GM12878 (cell line): Measurements from ENCODE around the gene LIPM. TPM values are rescaled to one million over a fixed set of nuclear protein-coding genes. Genes with fewer than 3 reads are reported as not detected.

Experiments
- ATAC-seq: fragments of 200-7000 bp; cut with Tn5 transposase; 3 replicates; pipeline ENCODE4 v1.9.1; 2020; ENCODE audit warnings: mild to moderate bottlenecking, moderate library complexity
- BruUV-seq: library from RNA; stranded (reverse); fragments of 400-500 nt; replicated peaks from 2 replicates; lab custom pipeline; 2021; lab: Mats Ljungman, UMichigan
- CTCF ChIA-PET: fragments of 300-600 bp; sonication (Branson Sonifier 250); formaldehyde crosslinking; extraction: SDS; loops from one replicate; lab custom pipeline; 2021; ENCODE audit warnings: inconsistent platforms; lab: Yijun Ruan, JAX
- POLR2A ChIA-PET: fragments of 350-600 bp; formaldehyde crosslinking; extraction: SDS; loops from one replicate; lab custom pipeline; 2021; ENCODE audit warnings: inconsistent platforms; lab: Charles Lee
- RAD21 ChIA-PET: fragments of 300-600 bp; sonication (Branson Sonifier 250); formaldehyde crosslinking; loops from one replicate; lab custom pipeline; 2023; ENCODE audit warnings: antibody characterized with exemption; ENCODE audit not compliant: unreplicated experiment; lab: Charles Lee
- SMC1A ChIA-PET: fragments of 300-600 bp; sonication (Branson Sonifier 250); formaldehyde crosslinking; loops from one replicate; lab custom pipeline; 2023; ENCODE audit not compliant: unreplicated experiment, uncharacterized antibody; lab: Charles Lee
- DNase-seq: peaks from one replicate; pipeline ENCODE4 v3.0.0-alpha.2; 2011; ENCODE audit warnings: low read depth, low spot score
- FAIRE-seq: peaks from 3 replicates; lab custom pipeline; 2011; peaks lifted over from hg19 to GRCh38; lab: Jason Lieb, UNC
- H2AFZ ChIP-seq: 2 replicates; pipeline ENCODE4 v1.6.0; 2011; ENCODE audit warnings: low read depth, low read length, control low read depth; ENCODE audit not compliant: control insufficient read depth
- H3K27ac ChIP-seq: 2 replicates; pipeline ENCODE4 v1.5.1; 2011; ENCODE audit warnings: control low read depth; ENCODE audit not compliant: control insufficient read depth, insufficient read depth
- H3K27me3 ChIP-seq, 2 experiments: replicated peaks in 1 of 2; 2 replicates each; pipeline versions ENCODE4 v1.6.0 to v1.6.1; 2011; ENCODE audit warnings: low read length in 1 of 2; ENCODE audit not compliant: control insufficient read depth in 2 of 2, insufficient read depth in 2 of 2
- H3K36me3 ChIP-seq, 2 experiments: 2 replicates each; pipeline ENCODE4 v1.5.1; 2011; ENCODE audit warnings: low read length in 1 of 2; ENCODE audit not compliant: control insufficient read depth in 2 of 2, insufficient read depth in 2 of 2
- H3K4me1 ChIP-seq: 2 replicates; pipeline ENCODE4 v1.6.1; 2011; ENCODE audit warnings: mild to moderate bottlenecking, low read length, moderate library complexity, mixed read lengths; ENCODE audit not compliant: control insufficient read depth, insufficient read depth
- H3K4me2 ChIP-seq: 2 replicates; pipeline ENCODE4 v1.6.0; 2011; ENCODE audit warnings: control low read depth; ENCODE audit not compliant: control insufficient read depth, insufficient read depth
- H3K4me3 ChIP-seq: fragments of 200-600 bp; sonication (generic); 2 replicates; pipeline ENCODE4 v1.5.1; 2016
- H3K79me2 ChIP-seq: 2 replicates; pipeline ENCODE4 v1.6.0; 2011; ENCODE audit warnings: low read length; ENCODE audit not compliant: control insufficient read depth, insufficient read depth
- H3K9ac ChIP-seq: 2 replicates; pipeline ENCODE4 v1.8.0; 2011; ENCODE audit warnings: low read length, control low read depth, mixed read lengths; ENCODE audit not compliant: control insufficient read depth, insufficient read depth
- H3K9me3 ChIP-seq: replicated peaks from 3 replicates; pipeline ENCODE4 v1.5.1; 2011; ENCODE audit warnings: mild to moderate bottlenecking, low read length; ENCODE audit not compliant: control insufficient read depth, insufficient read depth
- H4K20me1 ChIP-seq: 2 replicates; pipeline ENCODE4 v1.6.0; 2011; ENCODE audit not compliant: control insufficient read depth, insufficient read depth
- CREB1 ChIP-seq: IDR thresholded peaks from 2 replicates; pipeline ENCODE4 v1.6.1; 2012; ENCODE audit warnings: low read depth, mild to moderate bottlenecking, inconsistent platforms
- DPF2 ChIP-seq: fragments of 450-650 bp; IDR thresholded peaks from 2 replicates; pipeline ENCODE4 v1.6.1; 2017; ENCODE audit warnings: mild to moderate bottlenecking
- MEF2A ChIP-seq: IDR thresholded peaks from 2 replicates; pipeline ENCODE4 v1.6.1; 2011; ENCODE audit warnings: low read depth, mild to moderate bottlenecking, low read length, moderate library complexity; ENCODE audit not compliant: insufficient read depth
- PAX8 ChIP-seq: fragments of 450-650 bp; IDR thresholded peaks from 2 replicates; pipeline ENCODE4 v1.6.1; 2017; ENCODE audit warnings: mild to moderate bottlenecking, moderate library complexity
- RB1 ChIP-seq: fragments of 450-650 bp; formaldehyde crosslinking; IDR thresholded peaks from 2 replicates; pipeline ENCODE4 v1.6.1; 2017; ENCODE audit warnings: mild to moderate bottlenecking, borderline replicate concordance
- SREBF2 ChIP-seq: IDR thresholded peaks from 2 replicates; pipeline ENCODE4 v1.6.1; 2012; ENCODE audit warnings: mild to moderate bottlenecking, low read length
- WGBS: methylation state at CpG from one replicate; pipeline ENCODE4 v1.1.6; 2016; ENCODE audit warnings: low lambda C conversion rate; ENCODE audit not compliant: insufficient replicate concordance, insufficient coverage; ENCODE audit errors: missing lambda C conversion rate; 5-methylcytosine and 5-hydroxymethylcytosine counted together
- in situ Hi-C: fragments of 300-500 bp; cut with MboI; formaldehyde crosslinking; loops from 9 replicates; pipeline ENCODE4 v1.14.3; 2018; ENCODE audit warnings: mixed read lengths
- intact Hi-C: fragments of 100-400 bp; cut with micrococcal nuclease; formaldehyde crosslinking; loops from one replicate; pipeline ENCODE4 v1.14.2; 2022; ENCODE audit not compliant: unreplicated experiment
- polyA plus RNA-seq, 11 experiments: library from polyadenylated mRNA; depleted of rRNA in 4 of 11; unstranded in 6 of 11; stranded (reverse) in 5 of 11; fragments of >200 nt; fragmentation: Nextera tagmentation in 4 of 11; fragmentation: Illumina TruSeq in 1 of 11; extraction: Ambion mirVana in 4 of 11; extraction: Trizol in 1 of 11; gene quantifications; 1 replicate in 1 of 11; 2 replicates in 10 of 11; pipeline versions ENCODE4 v1.2.1 to v1.2.3, GENCODE V29; 2011 to 2016; ENCODE audit warnings: inconsistent platforms in 2 of 11, missing spikeins in 2 of 11, low read depth in 1 of 11
- total RNA-seq, 4 experiments: library from RNA; depleted of rRNA in 3 of 4; stranded (reverse); fragments of >200 nt in 3 of 4; fragmentation: Illumina TruSeq in 1 of 4; extraction: Trizol in 1 of 4; gene quantifications; 2 replicates each; pipeline versions ENCODE4 v1.2.1 to v1.2.3, GENCODE V29; 2013 to 2021
- TF ChIP-seq, protein P1 (sequence below): IDR thresholded peaks from 2 replicates; pipeline ENCODE4 v1.6.1; 2011; ENCODE audit warnings: low read depth, mild to moderate bottlenecking, low read length, moderate library complexity, borderline replicate concordance; ENCODE audit errors: extremely low read depth
- TF ChIP-seq, protein P2 (sequence below): IDR thresholded peaks from 2 replicates; pipeline ENCODE4 v1.6.1; 2012; ENCODE audit warnings: low read length, inconsistent platforms
- TF ChIP-seq, protein P3 (sequence below): IDR thresholded peaks from 2 replicates; pipeline ENCODE4 v1.6.1; 2011; ENCODE audit warnings: mild to moderate bottlenecking, low read depth, low read length, moderate library complexity; ENCODE audit not compliant: insufficient replicate concordance

Gene LIPM
- total and polyA plus RNA-seq, 10 of the 15 experiments (the other 5 are each of a cell fraction or from before 2014, with no cell fraction given): not detected

DNA sequence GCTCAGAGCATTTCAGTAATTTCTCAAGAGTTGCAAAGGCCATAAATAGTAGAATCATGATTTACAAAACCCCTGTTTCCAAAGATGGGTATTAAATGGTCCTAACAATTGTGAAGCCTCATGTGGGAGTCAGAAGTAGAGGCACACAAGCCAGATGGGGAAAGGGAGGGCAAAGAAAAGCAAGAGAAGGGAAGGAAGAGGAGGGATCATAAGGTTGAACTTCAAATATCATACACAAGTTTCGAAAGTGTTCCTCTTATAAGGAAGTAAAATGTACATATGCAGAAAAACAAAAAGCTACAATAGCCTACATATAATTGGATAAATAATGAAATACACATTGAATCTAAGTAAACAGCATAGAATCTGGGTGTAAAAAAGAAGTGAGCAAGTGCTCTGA lies 36.7 kb upstream of the LIPM start:
- no peaks in the 10 kb centered on the region for H3K9me3 ChIP-seq
- H3K4me3 ChIP-seq: no peak overlapping the region
- no peak for FAIRE-seq
- no peak overlapping the region for H3K27ac ChIP-seq
- H3K9ac ChIP-seq: no peak overlapping the region
- H4K20me1 ChIP-seq: no peaks in the 10 kb centered on the region
- H3K27me3 ChIP-seq: no peaks in the 10 kb centered on the region
- SMC1A ChIA-PET: interaction anchor here (1.4 to 4.7 kb wide), 2 partner anchors 9 to 43 kb away, joined by 4 to 20 read pairs; no protein-coding TSS in a partner anchor
- intact Hi-C loops: no loop called here
- no peak for ATAC-seq
- BruUV-seq: no TSS peak
- RAD21 ChIA-PET: interaction anchor here (1.6 kb wide), 1 partner anchor 25 kb away, joined by 4 read pairs; no protein-coding TSS in a partner anchor
- no peak for DNase-seq
- H3K4me2 ChIP-seq: no peak overlapping the region
- WGBS: 58% methylated on average over 1 of the region's 1 CpG
- POLR2A ChIA-PET: interaction anchor here (0.6 kb wide), 1 partner anchor 107 kb away, joined by 3 read pairs; no protein-coding TSS in a partner anchor
- TF ChIP-seq PAX8 (no peak), DPF2 (no peak), SREBF2 (no peak), MEF2A (no peak)
- in situ Hi-C loops: no loop called here
- CTCF ChIA-PET: interaction anchor here (1.3 kb wide), 1 partner anchor 37 kb away, joined by 3 read pairs; no protein-coding TSS in a partner anchor
- H3K36me3 ChIP-seq: no peaks in the 10 kb centered on the region
- H2AFZ ChIP-seq: no peak overlapping the region
- 0 out of 2 replicates have a peak, but pooled peaks cover 3% of the 10 kb centered on the region for H3K4me1 ChIP-seq
- no peaks in the 10 kb centered on the region for H3K79me2 ChIP-seq

- RAD21 ChIA-PET: no interaction called here
- no peak for TF ChIP-seq CREB1
- no peak for TF ChIP-seq PAX8
- TF ChIP-seq RB1: no peak
- TF ChIP-seq, protein P1, sequence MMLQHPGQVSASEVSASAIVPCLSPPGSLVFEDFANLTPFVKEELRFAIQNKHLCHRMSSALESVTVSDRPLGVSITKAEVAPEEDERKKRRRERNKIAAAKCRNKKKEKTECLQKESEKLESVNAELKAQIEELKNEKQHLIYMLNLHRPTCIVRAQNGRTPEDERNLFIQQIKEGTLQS: no peak
- TF ChIP-seq, protein P2, sequence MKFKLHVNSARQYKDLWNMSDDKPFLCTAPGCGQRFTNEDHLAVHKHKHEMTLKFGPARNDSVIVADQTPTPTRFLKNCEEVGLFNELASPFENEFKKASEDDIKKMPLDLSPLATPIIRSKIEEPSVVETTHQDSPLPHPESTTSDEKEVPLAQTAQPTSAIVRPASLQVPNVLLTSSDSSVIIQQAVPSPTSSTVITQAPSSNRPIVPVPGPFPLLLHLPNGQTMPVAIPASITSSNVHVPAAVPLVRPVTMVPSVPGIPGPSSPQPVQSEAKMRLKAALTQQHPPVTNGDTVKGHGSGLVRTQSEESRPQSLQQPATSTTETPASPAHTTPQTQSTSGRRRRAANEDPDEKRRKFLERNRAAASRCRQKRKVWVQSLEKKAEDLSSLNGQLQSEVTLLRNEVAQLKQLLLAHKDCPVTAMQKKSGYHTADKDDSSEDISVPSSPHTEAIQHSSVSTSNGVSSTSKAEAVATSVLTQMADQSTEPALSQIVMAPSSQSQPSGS: no peak
- TF ChIP-seq, protein P3, sequence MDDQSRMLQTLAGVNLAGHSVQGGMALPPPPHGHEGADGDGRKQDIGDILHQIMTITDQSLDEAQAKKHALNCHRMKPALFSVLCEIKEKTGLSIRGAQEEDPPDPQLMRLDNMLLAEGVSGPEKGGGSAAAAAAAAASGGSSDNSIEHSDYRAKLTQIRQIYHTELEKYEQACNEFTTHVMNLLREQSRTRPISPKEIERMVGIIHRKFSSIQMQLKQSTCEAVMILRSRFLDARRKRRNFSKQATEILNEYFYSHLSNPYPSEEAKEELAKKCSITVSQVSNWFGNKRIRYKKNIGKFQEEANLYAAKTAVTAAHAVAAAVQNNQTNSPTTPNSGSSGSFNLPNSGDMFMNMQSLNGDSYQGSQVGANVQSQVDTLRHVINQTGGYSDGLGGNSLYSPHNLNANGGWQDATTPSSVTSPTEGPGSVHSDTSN: no peak
- POLR2A ChIA-PET: no interaction called here
- CTCF ChIA-PET: interaction anchor here (0.5 to 1.7 kb wide), 9 partner anchors 9 to 311 kb away, joined by 3 to 5 read pairs (median 3); partner anchors contain the start of gene LIPN
- no TSS peak for BruUV-seq
- WGBS: 28% methylated on average over 1 of the region's 1 CpG
- H3K27ac ChIP-seq: no peak overlapping the region
- no peak overlapping the region for H3K9ac ChIP-seq
- H3K4me2 ChIP-seq: no peak overlapping the region
- no peak for FAIRE-seq
- no peaks in the 10 kb centered on the region for H3K9me3 ChIP-seq
- H3K36me3 ChIP-seq: no peaks in the 10 kb centered on the region
- H3K79me2 ChIP-seq: no peaks in the 10 kb centered on the region
- H4K20me1 ChIP-seq: no peaks in the 10 kb centered on the region
- H3K4me3 ChIP-seq: no peak overlapping the region
- DNase-seq: no peak
- in situ Hi-C loops (no loop called here), intact Hi-C loops (no loop called here)
- no peak overlapping the region for H2AFZ ChIP-seq
- H3K27me3 ChIP-seq: no peaks in the 10 kb centered on the region
- no peaks in the 10 kb centered on the region for H3K4me1 ChIP-seq
- ATAC-seq: no peak
- SMC1A ChIA-PET: interaction anchor here (0.9 to 2.0 kb wide), 4 partner anchors 9 to 28 kb away, joined by 3 to 8 read pairs (median 4); partner anchors contain the start of gene LIPN
Observed at GRCh38 chr10:88769384-88769783, 33.1 kb upstream of the LIPM start.
